ENCODE data around the gene TEAD3. TPM values are rescaled to one million over a fixed set of nuclear protein-coding genes. Genes with fewer than 3 reads are reported as not detected.

Gene TEAD3
- total RNA-seq, 1 experiment from 2014 or later: 27.0 TPM

DNA sequence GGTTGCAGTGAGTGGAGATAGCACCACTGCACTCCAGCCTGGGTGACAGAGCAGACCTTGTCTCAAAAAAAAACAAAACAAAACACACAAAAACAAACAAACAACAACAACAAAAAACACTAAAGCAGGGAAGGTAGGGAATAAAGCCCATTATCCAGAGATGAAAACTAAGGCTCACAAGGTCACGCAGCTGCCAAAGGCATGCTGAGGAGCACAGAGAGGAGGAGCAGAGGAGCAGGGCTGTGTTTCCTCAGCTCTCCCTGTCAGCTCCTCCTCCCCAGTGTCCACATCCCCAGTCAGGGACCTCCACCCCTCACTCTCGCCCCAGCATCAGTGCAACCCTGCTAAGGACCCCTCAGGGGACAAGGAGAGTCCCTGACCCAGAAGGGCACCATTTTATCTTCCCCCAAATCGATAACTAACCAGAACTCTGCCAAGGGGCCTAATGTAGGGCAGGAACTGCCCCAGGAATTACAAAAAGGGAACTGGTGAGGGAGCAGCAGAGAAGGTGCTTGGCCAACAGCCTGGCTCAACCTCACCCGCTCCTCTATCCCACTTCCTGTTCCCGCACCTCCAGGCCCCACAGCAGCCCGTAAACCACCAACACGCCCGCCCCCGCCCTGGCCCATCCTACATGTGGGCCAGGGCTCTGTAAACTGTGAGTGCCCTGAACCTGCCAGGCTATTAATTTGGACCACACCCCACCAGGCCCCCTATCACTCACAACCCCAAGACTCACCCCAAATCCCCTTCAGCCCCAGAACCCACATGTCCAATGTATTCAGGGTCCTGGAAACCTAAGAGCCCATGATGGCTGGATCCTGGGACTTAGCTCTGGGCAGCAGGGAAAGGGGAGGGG lies 9.0 kb downstream of the TEAD3 start:
- H3K4me2 ChIP-seq (ENCODE audit: insufficient read depth, insufficient read length, low read length): no peak overlapping the region
- no peak overlapping the region for H2BK12ac ChIP-seq (ENCODE audit: insufficient read length, low read depth, low read length)
- peaks cover 22% of the 10 kb centered on the region for H3K23me2 ChIP-seq (ENCODE audit: insufficient read length, low read depth, low read length, poor library complexity, severe bottlenecking)
- H3K56ac ChIP-seq (ENCODE audit: insufficient read length, low read depth, low read length): no peak overlapping the region
- H4K20me1 ChIP-seq (ENCODE audit: control insufficient read depth, insufficient read depth, insufficient read length): no peaks in the 10 kb centered on the region
- H3K79me2 ChIP-seq (ENCODE audit: insufficient read depth, low read length): no peaks in the 10 kb centered on the region
- TF ChIP-seq, protein P1, sequence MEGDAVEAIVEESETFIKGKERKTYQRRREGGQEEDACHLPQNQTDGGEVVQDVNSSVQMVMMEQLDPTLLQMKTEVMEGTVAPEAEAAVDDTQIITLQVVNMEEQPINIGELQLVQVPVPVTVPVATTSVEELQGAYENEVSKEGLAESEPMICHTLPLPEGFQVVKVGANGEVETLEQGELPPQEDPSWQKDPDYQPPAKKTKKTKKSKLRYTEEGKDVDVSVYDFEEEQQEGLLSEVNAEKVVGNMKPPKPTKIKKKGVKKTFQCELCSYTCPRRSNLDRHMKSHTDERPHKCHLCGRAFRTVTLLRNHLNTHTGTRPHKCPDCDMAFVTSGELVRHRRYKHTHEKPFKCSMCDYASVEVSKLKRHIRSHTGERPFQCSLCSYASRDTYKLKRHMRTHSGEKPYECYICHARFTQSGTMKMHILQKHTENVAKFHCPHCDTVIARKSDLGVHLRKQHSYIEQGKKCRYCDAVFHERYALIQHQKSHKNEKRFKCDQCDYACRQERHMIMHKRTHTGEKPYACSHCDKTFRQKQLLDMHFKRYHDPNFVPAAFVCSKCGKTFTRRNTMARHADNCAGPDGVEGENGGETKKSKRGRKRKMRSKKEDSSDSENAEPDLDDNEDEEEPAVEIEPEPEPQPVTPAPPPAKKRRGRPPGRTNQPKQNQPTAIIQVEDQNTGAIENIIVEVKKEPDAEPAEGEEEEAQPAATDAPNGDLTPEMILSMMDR (conservative IDR thresholded peaks at IDR 0.05): no peak
- 0 out of 2 replicates have a peak overlapping the region, but pooled peaks have one; percentile 24 for H3K14ac ChIP-seq (ENCODE audit: insufficient read depth, low read length)
- H3T11ph ChIP-seq (ENCODE audit: low read length): no peak overlapping the region
- peaks cover 2 to 15% (median 7%) of the 10 kb centered on the region in 3 experiments; a peak in 4 of 7 replicates for H3K36me3 Mint-ChIP-seq (ENCODE audit: insufficient read depth in 1 of 3, low read depth in 3 of 3)
- H2BK5ac ChIP-seq (ENCODE audit: insufficient read length, low read length): no peak overlapping the region
- H3K27ac ChIP-seq (ENCODE audit: insufficient read length, low read depth, low read length): no peak overlapping the region
- no peak overlapping the region for H3K23ac ChIP-seq (ENCODE audit: insufficient read length, low read depth, low read length)
- H3K27me3 ChIP-seq (ENCODE audit: insufficient read depth, low read length): no peaks in the 10 kb centered on the region
- H3K4me1 ChIP-seq (ENCODE audit: insufficient read depth, low read length): peaks cover 20% of the 10 kb centered on the region; the same call in 1 of the 2 replicates
- peak overlapping the region; percentile 32 for H3K18ac ChIP-seq (ENCODE audit: insufficient read length, low read depth, low read length)
- H4K5ac ChIP-seq (ENCODE audit: insufficient read length, low read depth, low read length): no peak overlapping the region
- H2BK15ac ChIP-seq (ENCODE audit: low read depth, low read length): no peak overlapping the region
- DNase-seq: peak; percentile 62
- H3K4ac ChIP-seq (ENCODE audit: low read depth, low read length): no peak overlapping the region
- no peaks in the 10 kb centered on the region for H3K79me1 ChIP-seq (ENCODE audit: insufficient read depth, low read depth, low read length, poor library complexity, severe bottlenecking)
- no peak overlapping the region for H2BK120ac ChIP-seq (ENCODE audit: low read depth, low read length, poor library complexity, severe bottlenecking)
- no peaks in the 10 kb centered on the region; a peak in 1 of 5 replicates for H3K9me3 Mint-ChIP-seq
- peaks cover 63 to 71% of the 10 kb centered on the region in 2 experiments for H3K4me1 Mint-ChIP-seq
- no peaks in the 10 kb centered on the region; the same call in none of the 2 replicates for H3K27me3 Mint-ChIP-seq (ENCODE audit: low read depth)
- WGBS (ENCODE audit: extremely low coverage, insufficient read length, low lambda C conversion rate): no CpG with 5 or more reads among the region's 9 CpGs
- H3K9me3 ChIP-seq (ENCODE audit: control insufficient read depth, low read depth, low read length): no peaks in the 10 kb centered on the region
- no peak overlapping the region for H2BK20ac ChIP-seq (ENCODE audit: low read depth, low read length, poor library complexity, severe bottlenecking)
- no peak overlapping the region for H4K8ac ChIP-seq (replicated peaks; ENCODE audit: insufficient read length, low read depth, low read length)
- H3K9ac ChIP-seq (ENCODE audit: extremely low read depth, insufficient read length, low read length): no peak overlapping the region
- H3K4me3 Mint-ChIP-seq: peak overlapping the region; percentile 4 to 48; a peak in 2 of 5 replicates
- peak overlapping the region; percentile 53 to 77 (median 75); a peak in 5 of 7 replicates for H3K27ac Mint-ChIP-seq
- H4K91ac ChIP-seq (ENCODE audit: insufficient read length, low read depth, low read length): no peak overlapping the region
- H2AFZ ChIP-seq (ENCODE audit: low read length): no peak overlapping the region
- no peak overlapping the region for H2AK5ac ChIP-seq (ENCODE audit: insufficient read length, low read length)
